Esophagus mucosa (tissue), 1 donor: ENCODE results near the gene DPP6. TPM values are rescaled to one million over a fixed set of nuclear protein-coding genes. Genes with fewer than 3 reads are reported as not detected.
"Not testable (repeated sequence)": the region's sequence is repeated elsewhere in the genome, so short reads cannot be mapped to it uniquely, and the experiment has no call there.

Experiments
- ATAC-seq: fragments of 200-7000 bp; cut with Tn5 transposase; one replicate; pipeline ENCODE4 v1.9.1; 2020
- total RNA-seq: library from RNA; stranded (reverse); gene quantifications from one replicate; pipeline ENCODE4 v1.2.4, GENCODE V29; 2023
- donor health status: DM: yes; HTN: yes; CAD: no.

Gene DPP6
- total RNA-seq, 1 donor from 2014 or later, result 0.12 TPM

- no peak for ATAC-seq
Observed at GRCh38 chr7:154916381-154916780, 864.2 kb downstream of the DPP6 start.

GRCh38 chr7:154916856-154917807 is 864.9 kb downstream of the DPP6 start:
- ATAC-seq, result no peak

DNA sequence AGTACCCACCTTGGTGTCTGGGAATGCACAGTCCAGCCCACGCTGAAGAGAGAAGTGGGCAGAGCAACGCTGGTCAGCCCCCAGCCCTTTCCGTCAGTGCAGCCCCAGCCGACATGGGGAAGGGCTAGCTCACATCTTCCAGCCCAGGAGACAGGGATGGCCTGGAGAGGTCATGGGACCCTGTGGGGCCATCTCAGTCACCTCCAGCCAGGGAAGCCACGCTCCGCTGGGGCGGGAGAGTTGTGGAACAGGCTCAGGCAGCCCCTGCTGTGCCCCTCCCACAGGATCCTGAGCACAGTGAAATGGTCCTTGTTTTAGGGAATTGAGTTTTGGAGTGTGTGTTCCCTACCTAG is 865.6 kb downstream of the DPP6 start:
- ATAC-seq, result no peak

- ATAC-seq, result no peak
Observed at GRCh38 chr7:154918266-154918665, 866.1 kb downstream of the DPP6 start.

DNA sequence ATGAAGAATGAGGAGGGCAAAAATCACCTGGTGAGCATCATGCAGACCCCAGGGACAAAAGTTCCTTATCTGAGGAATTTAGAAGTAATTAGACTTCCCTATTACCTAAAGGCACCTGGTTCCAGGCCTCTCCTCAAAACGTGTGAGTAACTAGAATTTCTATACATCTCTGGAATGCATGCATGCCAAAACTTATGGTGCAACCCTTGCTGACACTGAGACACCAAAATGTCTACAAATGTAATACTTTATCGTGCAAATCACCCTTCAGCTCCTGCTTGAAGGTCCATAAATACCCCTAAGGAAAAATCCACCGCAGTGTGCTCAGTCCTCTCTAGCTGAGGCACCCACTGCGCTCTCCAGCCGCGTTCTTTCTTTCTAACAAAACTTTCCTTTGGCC is 866.5 kb downstream of the DPP6 start:
- ATAC-seq, result no peak

DNA sequence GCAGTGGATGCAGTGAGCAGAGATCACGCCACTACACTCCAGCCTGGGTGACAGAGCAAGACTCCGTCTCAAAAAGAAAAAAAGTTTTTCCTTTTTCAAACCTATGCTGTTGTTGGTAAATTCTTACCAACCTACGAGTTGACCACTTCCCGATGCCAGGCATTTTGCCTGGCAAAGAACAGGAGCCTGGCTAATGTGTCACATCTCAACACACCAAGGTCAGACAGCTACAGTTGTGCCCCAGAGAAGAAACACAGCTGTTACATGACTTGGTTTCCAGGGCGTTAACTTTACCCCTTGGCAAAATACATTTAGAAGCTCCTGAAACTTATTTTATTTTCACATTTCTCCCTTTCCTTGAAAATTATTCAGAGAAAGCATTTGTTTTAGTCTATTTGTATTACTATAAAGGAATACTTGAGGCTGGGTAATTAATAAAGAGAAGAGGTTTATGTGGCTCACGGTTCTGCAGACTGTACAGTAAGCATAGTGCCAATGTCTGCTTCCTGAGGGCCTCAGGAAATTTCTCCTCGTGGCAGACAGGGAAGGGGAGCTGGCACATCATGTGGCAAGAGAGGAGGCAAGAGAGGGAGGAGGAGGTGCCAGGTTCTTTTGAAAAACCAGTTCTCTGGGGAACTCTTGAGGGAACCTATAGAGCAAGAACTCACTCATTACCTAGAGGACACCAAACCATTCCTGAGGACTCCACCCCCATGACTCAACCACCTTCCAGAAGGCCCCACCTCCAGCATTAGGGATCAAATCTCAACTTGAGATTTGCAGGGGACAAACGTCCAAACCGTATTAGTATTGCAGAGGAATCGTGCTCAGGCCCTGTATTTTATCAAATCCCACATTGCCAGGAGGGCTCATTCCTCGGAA is 867.4 kb downstream of the DPP6 start:
- peak; percentile 82 for ATAC-seq

GRCh38 chr7:154922472-154922871 is 870.3 kb downstream of the DPP6 start:
- ATAC-seq, result not testable (repeated sequence)

- peak; percentile 78 for ATAC-seq
Observed at GRCh38 chr7:154927624-154928125, 875.5 kb downstream of the DPP6 start.

DNA sequence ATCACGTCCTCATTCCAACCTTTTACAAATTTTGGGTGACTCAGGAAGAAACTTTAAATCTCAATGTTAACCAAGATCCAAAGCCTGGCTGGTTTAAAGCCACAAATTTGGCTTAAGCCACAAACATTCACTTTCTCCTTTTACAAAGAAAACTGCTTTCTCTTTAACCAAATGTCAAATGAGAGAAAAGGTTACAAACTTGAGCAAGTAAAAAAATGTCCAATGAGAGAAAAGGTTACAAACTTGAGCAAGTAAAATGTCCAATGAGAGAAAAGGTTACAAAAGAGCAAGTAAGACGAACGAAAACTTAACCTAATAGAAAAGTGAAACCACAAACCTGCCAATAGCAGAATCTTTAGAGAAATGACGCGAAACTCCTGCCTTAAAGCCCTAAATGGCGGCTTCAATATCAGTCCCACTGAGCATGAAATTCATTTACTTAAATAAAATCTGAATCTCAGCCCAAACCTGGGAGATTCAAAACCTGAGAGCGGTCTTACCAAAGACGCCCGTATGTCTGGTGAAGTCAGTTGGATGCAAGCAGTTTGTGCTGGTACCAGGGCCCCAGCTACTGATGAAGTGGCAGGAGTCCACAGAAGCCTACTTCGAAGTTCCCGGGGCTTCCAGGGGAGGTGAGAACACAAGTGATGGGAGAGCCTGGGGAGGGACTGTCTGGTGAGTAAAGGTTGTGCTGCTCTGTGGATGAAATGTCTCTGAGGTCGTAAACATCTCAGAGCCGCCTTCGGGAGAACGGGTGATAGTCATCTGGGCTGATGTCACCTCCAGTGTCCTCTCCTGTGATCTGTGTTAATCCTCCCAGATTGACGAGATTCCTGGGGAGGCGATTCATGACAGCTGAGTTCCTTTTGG is 876.2 kb downstream of the DPP6 start:
- ATAC-seq, result peak; percentile 78

DNA sequence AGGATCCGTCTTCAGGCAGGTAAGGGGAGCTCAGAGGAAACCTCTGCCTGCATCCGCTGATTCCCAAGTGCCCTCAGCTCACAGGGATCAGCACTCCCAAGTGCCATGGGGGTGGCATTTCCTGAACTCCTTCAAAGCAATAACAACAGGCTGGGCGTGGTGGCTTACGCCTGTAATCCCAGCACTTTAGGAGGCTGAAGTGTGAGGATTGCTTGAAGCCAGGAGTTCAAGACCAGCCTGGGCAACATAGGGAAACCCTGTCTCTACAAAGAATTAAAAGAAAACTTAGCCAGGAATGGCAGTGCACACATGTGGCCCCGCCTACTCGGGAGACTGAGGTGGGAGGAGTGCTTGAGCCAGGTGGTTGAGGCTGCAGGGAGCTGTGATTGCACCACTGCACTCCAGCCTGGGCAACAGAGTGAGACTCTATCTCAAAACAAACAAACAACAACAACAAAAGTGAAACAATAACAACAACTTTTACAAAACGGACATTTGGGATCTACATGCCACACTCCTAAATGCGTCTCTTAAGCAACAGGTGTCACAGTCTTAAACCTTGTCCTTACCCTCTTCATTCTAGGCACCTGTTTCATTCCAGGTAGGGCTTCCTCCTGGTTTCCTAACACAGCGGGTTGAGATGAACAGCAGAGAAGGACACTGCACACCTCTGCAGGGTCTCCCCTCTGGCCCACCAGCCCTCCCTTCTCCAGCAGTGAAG is 877.0 kb downstream of the DPP6 start:
- no peak for ATAC-seq

GRCh38 chr7:154931906-154932305 is 879.7 kb downstream of the DPP6 start:
- ATAC-seq, result no peak

GRCh38 chr7:154934353-154934952 is 882.3 kb downstream of the DPP6 start:
- not testable (repeated sequence) for ATAC-seq

- ATAC-seq, result no peak
Observed at GRCh38 chr7:154937837-154938236, 885.6 kb downstream of the DPP6 start.

GRCh38 chr7:154942691-154943090 is 890.5 kb downstream of the DPP6 start:
- no peak for ATAC-seq
